GM18498 (cell line): ENCODE measurements around the gene PIEZO1.

Experiments
- ATAC-seq: cut with Tn5 transposase; IDR thresholded peaks from one replicate; pipeline ENCODE4 v1.9.1; 2021; ENCODE audit warnings: mild to moderate bottlenecking, moderate library complexity; ENCODE audit not compliant: unreplicated experiment

The PIEZO1 gene

GRCh38 chr16:88721815-88722755 lies 62.9 kb downstream of the PIEZO1 start:
- no peak for ATAC-seq

- ATAC-seq: no peak
These were observed 63.8 kb downstream of the PIEZO1 start for GRCh38 chr16:88721236-88721635.

GRCh38 chr16:88720396-88720970 lies 64.5 kb downstream of the PIEZO1 start:
- no peak for ATAC-seq

- ATAC-seq: no peak
These were observed 65.1 kb downstream of the PIEZO1 start for GRCh38 chr16:88719933-88720296.

- ATAC-seq: no peak
These were observed 65.6 kb downstream of the PIEZO1 start for GRCh38 chr16:88719267-88719932.

GRCh38 chr16:88718178-88718577 lies 66.8 kb downstream of the PIEZO1 start:
- no peak for ATAC-seq

GRCh38 chr16:88716601-88717001 lies 68.4 kb downstream of the PIEZO1 start:
- ATAC-seq: no peak

- no peak for ATAC-seq
These were observed 68.8 kb downstream of the PIEZO1 start for GRCh38 chr16:88716201-88716600.

- ATAC-seq: no peak
These were observed 69.5 kb downstream of the PIEZO1 start for GRCh38 chr16:88715312-88716190.

- no peak for ATAC-seq
These were observed 70.4 kb downstream of the PIEZO1 start for GRCh38 chr16:88714420-88715302.

- no peak for ATAC-seq
These were observed 71.2 kb downstream of the PIEZO1 start for GRCh38 chr16:88713568-88714419.

- no peak for ATAC-seq
These were observed 72.0 kb downstream of the PIEZO1 start for GRCh38 chr16:88713054-88713453.

GRCh38 chr16:88712362-88712979 lies 72.5 kb downstream of the PIEZO1 start:
- no peak for ATAC-seq

GRCh38 chr16:88711750-88712340 lies 73.2 kb downstream of the PIEZO1 start:
- ATAC-seq: no peak

GRCh38 chr16:88710556-88710955 lies 74.5 kb downstream of the PIEZO1 start:
- ATAC-seq: no peak

- no peak for ATAC-seq
These were observed 77.8 kb downstream of the PIEZO1 start for GRCh38 chr16:88706965-88707826.
